HCT116 (cell line): ENCODE results near the gene SYTL4. TPM values are rescaled to one million over a fixed set of nuclear protein-coding genes. Genes with fewer than 3 reads are reported as not detected.

Experiments
- ATAC-seq: fragments of 200-7000 bp; cut with Tn5 transposase; 2 replicates; pipeline ENCODE4 v1.9.1; 2020; ENCODE audit warnings: mild to moderate bottlenecking, moderate library complexity
- BruUV-seq: library from RNA; stranded (reverse); fragments of 400-500 nt; replicated peaks from 2 replicates; lab custom pipeline; 2021; lab: Mats Ljungman, UMichigan
- CTCF ChIA-PET: fragments of 300-600 bp; sonication (Branson Sonifier 250); formaldehyde crosslinking; loops from one replicate; lab custom pipeline; 2021; ENCODE audit warnings: antibody characterized with exemption; lab: Charles Lee
- POLR2A ChIA-PET: fragments of 300-600, 350-600 bp; sonication (Branson Sonifier 250); formaldehyde crosslinking; loops from one replicate; lab custom pipeline; 2021; ENCODE audit warnings: antibody characterized with exemption; lab: Charles Lee
- RAD21 ChIA-PET, 2 experiments: fragments of 300-600 bp; sonication (Branson Sonifier 250); formaldehyde crosslinking; loops; one replicate each; lab custom pipeline; 2023; ENCODE audit warnings: low total read pairs in 2 of 2; ENCODE audit not compliant: uncharacterized antibody in 2 of 2, unreplicated experiment in 2 of 2, low non-redundant PET in 1 of 2; lab: Charles Lee
- DNase-seq: peaks from one replicate; pipeline ENCODE4 v3.0.0-alpha.2; 2010; ENCODE audit warnings: low read depth, low spot score
- H2AFZ ChIP-seq: fragments of 200-600 bp; shearing (Covaris generic), sonication (generic); 2 replicates; pipeline ENCODE4 v1.6.1; 2017; ENCODE audit warnings: low read depth, mixed run types, mixed read lengths, antibody characterized with exemption, low read length; ENCODE audit not compliant: poor library complexity, severe bottlenecking
- H3K27ac ChIP-seq: 2 replicates; pipeline ENCODE4 v1.5.1; 2012; ENCODE audit warnings: low read depth, low read length
- H3K27me3 ChIP-seq: fragments of 200-600 bp; sonication (generic); 2 replicates; pipeline ENCODE4 v1.6.1; 2016; ENCODE audit warnings: mixed run types, low read length, mixed read lengths; ENCODE audit not compliant: insufficient read depth
- H3K36me3 ChIP-seq, 2 experiments: fragments of 200-500 bp in 1 of 2; fragments of 200-600 bp in 1 of 2; sonication (Bioruptor generic) in 1 of 2; sonication (generic) in 1 of 2; 2 replicates each; pipeline versions ENCODE4 v1.5.1 to v1.6.1; 2014 to 2016; ENCODE audit warnings: low read length in 2 of 2, inconsistent platforms in 1 of 2, mixed read lengths in 1 of 2, mixed run types in 1 of 2; ENCODE audit not compliant: insufficient read depth in 2 of 2, control insufficient read depth in 1 of 2
- H3K4me1 ChIP-seq, 2 experiments: fragments of 200-600 bp in 1 of 2; sonication (generic) in 1 of 2; 2 replicates each; pipeline versions ENCODE4 v1.5.1 to v1.6.1; 2012 to 2017; ENCODE audit warnings: low read length in 2 of 2, inconsistent platforms in 1 of 2, mild to moderate bottlenecking in 1 of 2, mixed read lengths in 1 of 2, mixed run types in 1 of 2, moderate library complexity in 1 of 2; ENCODE audit not compliant: insufficient read depth in 2 of 2, control insufficient read depth in 1 of 2
- H3K4me2 ChIP-seq: fragments of 200-600 bp; sonication (generic); 2 replicates; pipeline ENCODE4 v1.6.1; 2017; ENCODE audit warnings: mixed run types, low read length, mixed read lengths
- H3K4me3 ChIP-seq, 2 experiments: fragments of 200-600 bp in 1 of 2; sonication (generic) in 1 of 2; replicated peaks in 1 of 2; 2 replicates each; pipeline ENCODE4 v1.5.1; 2011 to 2016; ENCODE audit warnings: low read length in 2 of 2, control low read depth in 1 of 2, low read depth in 1 of 2, mild to moderate bottlenecking in 1 of 2, mixed read lengths in 1 of 2, mixed run types in 1 of 2
- H3K79me2 ChIP-seq: fragments of 200-600 bp; sonication (generic); 2 replicates; pipeline ENCODE4 v1.6.1; 2017; ENCODE audit warnings: mild to moderate bottlenecking, mixed run types, low read length, moderate library complexity, mixed read lengths; ENCODE audit not compliant: insufficient read depth
- H3K9ac ChIP-seq: fragments of 200-600 bp; sonication (generic); 2 replicates; pipeline ENCODE4 v1.6.1; 2016; ENCODE audit warnings: low read length, mixed read lengths
- H3K9me2 ChIP-seq: fragments of 200-600 bp; sonication (generic), shearing (Covaris generic); 2 replicates; pipeline ENCODE4 v1.6.1; 2017; ENCODE audit warnings: mixed run types, mild to moderate bottlenecking, moderate library complexity; ENCODE audit not compliant: insufficient read depth
- H3K9me3 ChIP-seq, 2 experiments: fragments of 200-500 bp in 1 of 2; fragments of 200-600 bp in 1 of 2; sonication (Bioruptor generic) in 1 of 2; sonication (generic) in 1 of 2; 2 replicates each; pipeline ENCODE4 v1.6.1; 2014 to 2017; ENCODE audit warnings: low read length in 2 of 2, mixed read lengths in 2 of 2, inconsistent platforms in 1 of 2, low read depth in 1 of 2, mild to moderate bottlenecking in 1 of 2, mixed run types in 1 of 2, moderate library complexity in 1 of 2; ENCODE audit not compliant: control insufficient read depth in 1 of 2, insufficient read depth in 1 of 2
- H4K20me1 ChIP-seq: fragments of 200-600 bp; sonication (generic), shearing (Covaris generic); 2 replicates; pipeline ENCODE4 v1.6.1; 2017; ENCODE audit warnings: mixed run types, mild to moderate bottlenecking, moderate library complexity; ENCODE audit not compliant: insufficient read depth
- ATF3 ChIP-seq: IDR thresholded peaks from 2 replicates; pipeline ENCODE4 v1.6.1; 2012
- CTCF ChIP-seq, 3 experiments: fragments of 200-600 bp in 1 of 3; sonication (generic) in 1 of 3; IDR thresholded peaks in 2 of 3; conservative IDR thresholded peaks in 1 of 3; 2 replicates each; pipeline ENCODE4 v1.5.1; 2012 to 2017; ENCODE audit warnings: low read depth in 2 of 3, low read length in 2 of 3, antibody characterized with exemption in 1 of 3, borderline replicate concordance in 1 of 3, control low read depth in 1 of 3, mild to moderate bottlenecking in 1 of 3, mixed read lengths in 1 of 3, mixed run types in 1 of 3, moderate library complexity in 1 of 3; ENCODE audit not compliant: insufficient read depth in 1 of 3
- ELF1 ChIP-seq: IDR thresholded peaks from 2 replicates; pipeline ENCODE4 v1.6.1; 2012; ENCODE audit warnings: low read depth, borderline replicate concordance
- FOSL1 ChIP-seq: IDR thresholded peaks from 2 replicates; pipeline ENCODE4 v1.6.1; 2012; ENCODE audit warnings: low read depth
- SP1 ChIP-seq: IDR thresholded peaks from 2 replicates; pipeline ENCODE4 v1.6.1; 2012; ENCODE audit warnings: low read depth
- SRF ChIP-seq: IDR thresholded peaks from 2 replicates; pipeline ENCODE4 v1.6.1; 2012; ENCODE audit warnings: low read depth
- TCF7L2 ChIP-seq: IDR thresholded peaks from 2 replicates; pipeline ENCODE4 v1.7.0; 2011; ENCODE audit warnings: borderline replicate concordance, inconsistent platforms; ENCODE audit not compliant: insufficient read depth, insufficient read length; ENCODE audit errors: extremely low read depth
- ZFX ChIP-seq: fragments of 450-650 bp; IDR thresholded peaks from 2 replicates; pipeline ENCODE4 v1.6.1; 2017
- ZNF274 ChIP-seq: fragments of 200-500 bp; sonication (Bioruptor generic); IDR thresholded peaks from 2 replicates; pipeline ENCODE4 v1.6.1; 2014; ENCODE audit warnings: mild to moderate bottlenecking, low read depth, low read length, inconsistent platforms
- intact Hi-C: fragments of 100-400 bp; cut with micrococcal nuclease; formaldehyde crosslinking; loops from 2 replicates; pipeline ENCODE4 v1.10.0; 2022
- total RNA-seq: library from RNA; stranded (reverse); gene quantifications from one replicate; pipeline ENCODE4 v1.2.1, GENCODE V29; 2021; ENCODE audit not compliant: unreplicated experiment

SYTL4 gene
- total RNA-seq, 1 experiment from 2014 or later = 8.8 TPM

- Histone ChIP-seq H2AFZ (peak overlapping the region; percentile 54), H3K27me3 (no peaks in the 10 kb centered on the region), H3K9ac (no peak overlapping the region), H3K79me2 (no peaks in the 10 kb centered on the region), H3K9me2 (no peaks in the 10 kb centered on the region), H3K4me3 (no peak overlapping the region), H3K4me1 (peaks cover 0 to 11% of the 10 kb centered on the region in 2 experiments; a peak in 2 of 4 replicates)
- peak; percentile 29 for DNase-seq
- intact Hi-C loops = no loop called here
- RAD21 ChIA-PET = no interaction called here
- ATAC-seq = peak; percentile 94
- BruUV-seq = no TSS peak
- CTCF ChIA-PET = no interaction called here
- POLR2A ChIA-PET = no interaction called here
- no peak for TF ChIP-seq CTCF (IDR thresholded peaks at IDR 0.05 in 2 of 3, conservative IDR thresholded peaks at IDR 0.05 in 1 of 3; ENCODE audit: borderline replicate concordance in 1 of 3, insufficient read depth in 1 of 3, low read depth in 2 of 3, low read length in 2 of 3)
- no peak for TF ChIP-seq ZFX
- peak; percentile 26; the same call in 1 of the 2 replicates for TF ChIP-seq SP1
- no peak for TF ChIP-seq TCF7L2
- no peak for TF ChIP-seq ZNF274
- no peak for TF ChIP-seq ELF1
- no peak for TF ChIP-seq ATF3
- TF ChIP-seq FOSL1 = 0 out of 2 replicates have a peak, but pooled peaks have one; percentile 31
- no peak for TF ChIP-seq SRF
- TF ChIP-seq, all 23 proteins: peak for 2
- no peak overlapping the region for H3K27ac ChIP-seq
- no peaks in the 10 kb centered on the region for H4K20me1 ChIP-seq
- H3K4me2 ChIP-seq = peak overlapping the region; percentile 47
- H3K9me3 ChIP-seq = no peaks in the 10 kb centered on the region
- H3K36me3 ChIP-seq = no peaks in the 10 kb centered on the region
Observed at GRCh38 chrX:100748108-100748507, 16.2 kb upstream of the SYTL4 start.
